ENCODE data around the gene KCNG2.
A peak's percentile ranks its signal among the peaks of the same experiment; 100 is the strongest.

Gene KCNG2

DNA sequence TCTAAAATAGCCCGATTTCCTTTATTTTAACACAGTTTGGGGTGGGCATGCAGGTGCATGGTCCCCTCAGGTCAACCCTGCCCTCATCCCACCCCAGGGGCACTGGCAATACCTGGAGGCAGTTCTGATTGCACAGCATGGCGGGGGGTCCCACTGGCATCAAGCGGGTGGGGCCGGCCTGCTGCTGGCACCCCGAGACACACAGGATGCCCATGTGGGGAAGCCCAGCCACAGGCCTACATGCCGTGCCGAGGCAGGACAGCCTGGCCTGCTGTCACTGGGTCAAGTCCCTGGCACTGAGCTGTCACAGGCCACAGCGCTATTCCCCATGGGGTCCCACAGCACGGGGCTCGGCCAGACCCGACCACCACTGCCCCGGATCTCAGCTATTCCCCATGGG is 11.9 kb upstream of the KCNG2 start:
- WGBS (ENCODE audit: extremely low coverage, insufficient coverage, low lambda C conversion rate) = no CpG with 5 or more reads among the region's 12 CpGs
- no peak overlapping the region for H2BK120ac ChIP-seq (ENCODE audit: low read depth, low read length)
- DNase-seq = no peak
- H3K36me3 ChIP-seq (ENCODE audit: control insufficient read depth, insufficient read depth, low read length) = no peaks in the 10 kb centered on the region
- peaks cover 15% of the 10 kb centered on the region for H3K27me3 ChIP-seq (ENCODE audit: insufficient read depth, low read length, poor library complexity)
- no peak overlapping the region for H4K5ac ChIP-seq (ENCODE audit: low read length)
- H3K79me2 ChIP-seq (ENCODE audit: control insufficient read depth, insufficient read depth, low read length) = no peaks in the 10 kb centered on the region
- no peaks in the 10 kb centered on the region for H3K4me1 ChIP-seq (ENCODE audit: control insufficient read depth, low read depth, low read length)
- H3K4me3 ChIP-seq (ENCODE audit: low read length) = no peak overlapping the region
- no peak overlapping the region for H3K4ac ChIP-seq (ENCODE audit: low read depth, low read length)
- H3K18ac ChIP-seq (ENCODE audit: low read length) = no peak overlapping the region
- no peak overlapping the region for H2AK5ac ChIP-seq (ENCODE audit: low read length)
- no peak overlapping the region for H3K9ac ChIP-seq (ENCODE audit: low read length)
- no peaks in the 10 kb centered on the region for H3K79me1 ChIP-seq (ENCODE audit: low read length)
- no peak overlapping the region for H3K27ac ChIP-seq (ENCODE audit: low read depth, low read length)
- H3K4me2 ChIP-seq (ENCODE audit: low read length) = no peak overlapping the region
- H3K23ac ChIP-seq (ENCODE audit: low read length) = no peak overlapping the region
- H4K8ac ChIP-seq (ENCODE audit: low read depth, low read length) = no peak overlapping the region
- no peak overlapping the region for H3K56ac ChIP-seq (ENCODE audit: low read length)
- H2BK15ac ChIP-seq (replicated peaks; ENCODE audit: low read depth) = no peak overlapping the region
- H2BK5ac ChIP-seq (ENCODE audit: low read length) = no peak overlapping the region

DNA sequence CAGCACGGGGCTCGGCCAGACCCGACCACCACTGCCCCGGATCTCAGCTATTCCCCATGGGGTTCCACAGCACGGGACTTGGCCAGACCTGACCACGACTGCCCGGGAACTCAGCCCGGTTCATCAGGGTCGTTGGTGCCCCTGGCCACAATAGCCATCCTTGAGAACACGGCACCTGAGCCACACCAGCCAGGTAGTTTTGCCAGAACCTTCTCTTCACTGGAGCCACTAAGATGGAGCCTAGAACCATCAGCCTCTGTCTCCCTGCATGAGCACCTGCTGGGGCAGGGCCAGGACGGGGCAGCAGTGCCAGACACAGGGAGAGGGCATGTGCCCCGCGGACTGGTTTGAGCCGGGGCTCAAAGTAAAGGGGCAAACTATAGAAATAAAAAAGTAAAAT is 11.4 kb upstream of the KCNG2 start:
- H2AK5ac ChIP-seq (ENCODE audit: low read length) = no peak overlapping the region
- no peaks in the 10 kb centered on the region for H3K4me1 ChIP-seq (ENCODE audit: control insufficient read depth, low read depth, low read length)
- no peak overlapping the region for H3K56ac ChIP-seq (ENCODE audit: low read length)
- H2BK5ac ChIP-seq (ENCODE audit: low read length) = no peak overlapping the region
- H3K4me3 ChIP-seq (ENCODE audit: low read length) = no peak overlapping the region
- no peak overlapping the region for H4K8ac ChIP-seq (ENCODE audit: low read depth, low read length)
- H3K9ac ChIP-seq (ENCODE audit: low read length) = no peak overlapping the region
- H3K27ac ChIP-seq (ENCODE audit: low read depth, low read length) = no peak overlapping the region
- H2BK120ac ChIP-seq (ENCODE audit: low read depth, low read length) = no peak overlapping the region
- no peak overlapping the region for H2BK15ac ChIP-seq (replicated peaks; ENCODE audit: low read depth)
- no peaks in the 10 kb centered on the region for H3K36me3 ChIP-seq (ENCODE audit: control insufficient read depth, insufficient read depth, low read length)
- no CpG with 5 or more reads among the region's 14 CpGs for WGBS (ENCODE audit: extremely low coverage, insufficient coverage, low lambda C conversion rate)
- H3K4ac ChIP-seq (ENCODE audit: low read depth, low read length) = no peak overlapping the region
- DNase-seq = no peak
- no peak overlapping the region for H3K4me2 ChIP-seq (ENCODE audit: low read length)
- peaks cover 15% of the 10 kb centered on the region for H3K27me3 ChIP-seq (ENCODE audit: insufficient read depth, low read length, poor library complexity)
- no peak overlapping the region for H3K23ac ChIP-seq (ENCODE audit: low read length)
- H4K5ac ChIP-seq (ENCODE audit: low read length) = no peak overlapping the region
- no peaks in the 10 kb centered on the region for H3K79me2 ChIP-seq (ENCODE audit: control insufficient read depth, insufficient read depth, low read length)
- no peak overlapping the region for H3K18ac ChIP-seq (ENCODE audit: low read length)
- no peaks in the 10 kb centered on the region for H3K79me1 ChIP-seq (ENCODE audit: low read length)

DNA sequence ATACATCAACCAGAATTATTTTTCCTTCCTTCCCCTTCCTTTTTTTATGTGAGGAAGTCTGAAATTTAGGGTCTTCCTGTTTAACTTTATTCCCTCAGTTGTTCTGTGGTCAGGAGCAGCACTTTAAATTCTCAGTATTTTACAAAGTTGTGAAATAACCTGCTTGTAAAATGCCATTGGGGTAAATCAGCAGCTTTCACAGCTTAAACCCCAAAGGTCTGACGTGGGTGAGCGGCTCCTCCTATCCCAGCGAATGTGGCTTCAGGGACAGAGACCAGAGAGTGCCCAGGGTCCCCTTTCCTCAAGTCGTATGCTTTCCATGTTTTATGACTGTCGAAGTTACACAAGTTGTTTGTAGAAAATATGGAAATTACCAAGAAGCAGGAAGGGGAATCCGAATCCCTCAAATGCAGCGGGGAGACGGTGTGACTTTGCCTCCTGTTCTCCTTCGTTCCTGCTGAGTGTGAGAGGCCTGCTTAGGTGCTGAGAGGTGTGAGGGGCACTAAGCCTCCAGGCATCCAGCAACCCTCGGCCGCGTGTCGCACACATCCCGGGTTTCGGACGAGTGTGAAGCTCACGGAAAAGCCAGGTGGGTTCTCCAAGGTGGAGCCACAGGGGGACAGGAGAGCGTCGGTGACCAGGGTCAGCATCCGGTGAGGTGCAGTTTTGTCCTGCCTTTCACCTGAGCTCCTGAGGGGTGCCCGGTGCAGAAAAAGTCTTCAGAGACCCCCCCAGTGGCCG is 10.8 kb upstream of the KCNG2 start:
- no peak for DNase-seq
- Histone ChIP-seq H3K4me3 (ENCODE audit: low read length) (no peak overlapping the region), H3K9ac (ENCODE audit: low read length) (no peak overlapping the region), H3K4me1 (ENCODE audit: control insufficient read depth, low read depth, low read length) (no peaks in the 10 kb centered on the region), H4K8ac (ENCODE audit: low read depth, low read length) (no peak overlapping the region), H3K79me2 (ENCODE audit: control insufficient read depth, insufficient read depth, low read length) (no peaks in the 10 kb centered on the region), H2BK120ac (ENCODE audit: low read depth, low read length) (no peak overlapping the region), H3K56ac (ENCODE audit: low read length) (no peak overlapping the region), H4K5ac (ENCODE audit: low read length) (no peak overlapping the region), H2BK15ac (replicated peaks; ENCODE audit: low read depth) (no peak overlapping the region), H3K79me1 (ENCODE audit: low read length) (no peaks in the 10 kb centered on the region), H3K27ac (ENCODE audit: low read depth, low read length) (no peak overlapping the region), H3K36me3 (ENCODE audit: control insufficient read depth, insufficient read depth, low read length) (no peaks in the 10 kb centered on the region), H3K4me2 (ENCODE audit: low read length) (no peak overlapping the region), H3K4ac (ENCODE audit: low read depth, low read length) (no peak overlapping the region), H3K27me3 (ENCODE audit: insufficient read depth, low read length, poor library complexity) (peaks cover 15% of the 10 kb centered on the region), H2AK5ac (ENCODE audit: low read length) (no peak overlapping the region), H2BK5ac (ENCODE audit: low read length) (no peak overlapping the region), H3K23ac (ENCODE audit: low read length) (no peak overlapping the region), H3K18ac (ENCODE audit: low read length) (no peak overlapping the region)
- no CpG with 5 or more reads among the region's 22 CpGs for WGBS (ENCODE audit: extremely low coverage, insufficient coverage, low lambda C conversion rate)

DNA sequence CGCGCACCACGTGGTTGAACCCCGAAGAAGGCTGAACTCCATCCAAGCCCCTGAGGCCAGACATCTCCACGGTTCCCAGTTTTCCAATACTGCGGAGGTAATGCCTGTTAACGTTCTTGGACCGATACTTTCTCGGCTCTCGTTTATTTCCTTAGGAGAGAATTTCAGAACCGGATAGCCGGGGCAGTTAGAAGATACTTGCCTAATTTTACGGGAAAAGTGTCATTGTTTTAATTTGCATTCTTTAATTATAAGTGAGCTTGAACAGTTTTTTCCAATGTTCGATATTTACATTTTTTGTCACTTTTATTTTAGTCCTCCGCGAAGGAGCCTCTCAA is 10.2 kb upstream of the KCNG2 start:
- Histone ChIP-seq H2BK120ac (ENCODE audit: low read depth, low read length) (no peak overlapping the region), H3K27ac (ENCODE audit: low read depth, low read length) (no peak overlapping the region), H3K79me2 (ENCODE audit: control insufficient read depth, insufficient read depth, low read length) (no peaks in the 10 kb centered on the region), H3K4ac (ENCODE audit: low read depth, low read length) (no peak overlapping the region), H2BK15ac (replicated peaks; ENCODE audit: low read depth) (no peak overlapping the region), H2AK5ac (ENCODE audit: low read length) (no peak overlapping the region), H3K18ac (ENCODE audit: low read length) (no peak overlapping the region), H3K79me1 (ENCODE audit: low read length) (no peaks in the 10 kb centered on the region), H3K4me2 (ENCODE audit: low read length) (no peak overlapping the region), H3K4me1 (ENCODE audit: control insufficient read depth, low read depth, low read length) (no peaks in the 10 kb centered on the region), H3K4me3 (ENCODE audit: low read length) (no peak overlapping the region), H4K8ac (ENCODE audit: low read depth, low read length) (no peak overlapping the region), H2BK5ac (ENCODE audit: low read length) (no peak overlapping the region), H3K23ac (ENCODE audit: low read length) (no peak overlapping the region), H3K56ac (ENCODE audit: low read length) (no peak overlapping the region), H3K36me3 (ENCODE audit: control insufficient read depth, insufficient read depth, low read length) (no peaks in the 10 kb centered on the region), H3K9ac (ENCODE audit: low read length) (no peak overlapping the region), H4K5ac (ENCODE audit: low read length) (no peak overlapping the region), H3K27me3 (ENCODE audit: insufficient read depth, low read length, poor library complexity) (peaks cover 15% of the 10 kb centered on the region)
- DNase-seq = no peak
- no CpG with 5 or more reads among the region's 16 CpGs for WGBS (ENCODE audit: extremely low coverage, insufficient coverage, low lambda C conversion rate)

DNA sequence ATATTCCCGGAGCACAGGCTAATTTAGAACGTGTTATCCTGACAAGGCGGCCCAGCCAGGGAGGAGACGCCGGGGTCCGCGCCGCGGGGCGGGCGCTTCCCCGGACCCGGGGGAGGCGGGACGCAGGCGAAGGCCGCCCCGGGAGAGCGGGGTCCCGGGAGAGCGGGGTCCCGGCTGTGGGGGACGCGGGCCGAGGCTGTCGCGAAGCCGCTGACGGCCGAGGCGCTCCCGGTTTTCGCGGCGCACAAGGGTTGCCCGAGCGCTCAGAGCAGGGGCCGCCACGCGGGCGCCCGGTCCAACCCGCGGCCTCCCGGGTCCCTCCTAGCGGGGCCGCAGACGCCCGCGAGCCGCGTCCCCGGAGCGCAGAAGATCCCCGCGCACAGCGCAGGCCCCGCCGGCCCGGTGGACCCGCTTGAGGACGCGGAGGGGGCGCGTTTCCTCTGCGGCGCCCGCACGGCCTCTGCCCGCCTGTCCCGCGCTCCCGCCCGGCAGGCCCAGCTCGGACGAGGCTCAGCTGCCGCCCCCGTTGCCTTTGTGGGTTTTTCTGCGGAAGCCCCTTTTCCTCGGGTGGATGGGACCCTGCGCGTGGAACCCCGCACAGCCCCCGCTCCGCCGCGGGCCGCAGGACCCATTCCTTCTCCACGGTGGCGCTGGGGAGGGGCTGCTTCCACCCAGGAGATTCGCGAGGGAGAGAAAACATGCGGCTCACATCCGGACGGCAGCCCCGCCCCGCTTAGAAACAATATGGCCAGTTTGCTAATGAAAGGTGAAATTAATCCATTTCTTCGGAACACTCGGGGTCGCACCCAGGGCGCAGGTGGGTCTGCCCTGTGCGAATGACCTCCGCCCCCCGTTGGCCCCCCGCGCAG is 9.6 kb upstream of the KCNG2 start:
- DNase-seq = no peak
- Histone ChIP-seq H3K79me2 (ENCODE audit: control insufficient read depth, insufficient read depth, low read length) (no peaks in the 10 kb centered on the region), H2BK120ac (ENCODE audit: low read depth, low read length) (no peak overlapping the region), H3K27ac (ENCODE audit: low read depth, low read length) (no peak overlapping the region), H3K9ac (ENCODE audit: low read length) (peak overlapping the region; percentile 29), H2BK5ac (ENCODE audit: low read length) (no peak overlapping the region), H2AK5ac (ENCODE audit: low read length) (no peak overlapping the region), H3K4me3 (ENCODE audit: low read length) (no peak overlapping the region), H3K56ac (ENCODE audit: low read length) (peak overlapping the region; percentile 67), H3K27me3 (ENCODE audit: insufficient read depth, low read length, poor library complexity) (peaks cover 15% of the 10 kb centered on the region), H3K23ac (ENCODE audit: low read length) (peak overlapping the region; percentile 66), H4K5ac (ENCODE audit: low read length) (no peak overlapping the region), H3K36me3 (ENCODE audit: control insufficient read depth, insufficient read depth, low read length) (no peaks in the 10 kb centered on the region), H3K18ac (ENCODE audit: low read length) (no peak overlapping the region), H3K79me1 (ENCODE audit: low read length) (no peaks in the 10 kb centered on the region), H2BK15ac (replicated peaks; ENCODE audit: low read depth) (no peak overlapping the region), H3K4ac (ENCODE audit: low read depth, low read length) (no peak overlapping the region), H4K8ac (ENCODE audit: low read depth, low read length) (no peak overlapping the region), H3K4me2 (ENCODE audit: low read length) (peak overlapping the region; percentile 36), H3K4me1 (ENCODE audit: control insufficient read depth, low read depth, low read length) (no peaks in the 10 kb centered on the region)
- no CpG with 5 or more reads among the region's 106 CpGs for WGBS (ENCODE audit: extremely low coverage, insufficient coverage, low lambda C conversion rate)

Data from mesendoderm (in vitro differentiated cells).